Effector memory CD4-positive, alpha-beta T cell (primary cell): ENCODE data around the gene CREB5.

Experiments
- DNase-seq, 3 donors: peaks; one replicate each; pipeline ENCODE4 v3.0.0-alpha.2; 2020
- H3K27ac ChIP-seq: 2 replicates; pipeline ENCODE4 v1.7.0; 2013; ENCODE audit warnings: mild to moderate bottlenecking, low read length, moderate library complexity; ENCODE audit not compliant: insufficient read depth, poor library complexity, severe bottlenecking
- H3K27me3 ChIP-seq: replicated peaks from 2 replicates; pipeline ENCODE4 v1.7.0; 2013; ENCODE audit warnings: mild to moderate bottlenecking, low read length; ENCODE audit not compliant: insufficient read depth, control insufficient read depth, poor library complexity, severe bottlenecking
- H3K36me3 ChIP-seq: 2 replicates; pipeline ENCODE4 v1.7.0; 2013; ENCODE audit warnings: mild to moderate bottlenecking, low read length, moderate library complexity; ENCODE audit not compliant: control insufficient read depth, insufficient read depth
- H3K4me1 ChIP-seq: 2 replicates; pipeline ENCODE4 v1.7.0; 2013; ENCODE audit warnings: low read length, mild to moderate bottlenecking; ENCODE audit not compliant: control insufficient read depth, insufficient read depth, poor library complexity, severe bottlenecking
- H3K4me3 ChIP-seq: 2 replicates; pipeline ENCODE4 v1.7.0; 2013; ENCODE audit warnings: low read length, low read depth, mild to moderate bottlenecking; ENCODE audit not compliant: insufficient read depth, poor library complexity, severe bottlenecking
- H3K9me3 ChIP-seq: 2 replicates; pipeline ENCODE4 v1.7.0; 2013; ENCODE audit warnings: mild to moderate bottlenecking, low read length, moderate library complexity; ENCODE audit not compliant: control insufficient read depth

CREB5 gene

GRCh38 chr7:28433039-28433438 is 20.7 kb downstream of the CREB5 start:
- Histone ChIP-seq H3K27me3 (no peaks in the 10 kb centered on the region), H3K4me3 (no peak overlapping the region), H3K9me3 (no peaks in the 10 kb centered on the region), H3K36me3 (no peaks in the 10 kb centered on the region), H3K4me1 (no peaks in the 10 kb centered on the region), H3K27ac (no peak overlapping the region)
- DNase-seq: no peak

GRCh38 chr7:28433699-28434219 is 21.4 kb downstream of the CREB5 start:
- no peaks in the 10 kb centered on the region for H3K27me3 ChIP-seq
- no peak overlapping the region for H3K27ac ChIP-seq
- H3K9me3 ChIP-seq: no peaks in the 10 kb centered on the region
- H3K36me3 ChIP-seq: no peaks in the 10 kb centered on the region
- no peak for DNase-seq
- H3K4me3 ChIP-seq: no peak overlapping the region
- H3K4me1 ChIP-seq: no peaks in the 10 kb centered on the region

GRCh38 chr7:28434510-28434909 is 22.2 kb downstream of the CREB5 start:
- Histone ChIP-seq H3K4me3 (no peak overlapping the region), H3K27ac (no peak overlapping the region), H3K36me3 (no peaks in the 10 kb centered on the region), H3K27me3 (no peaks in the 10 kb centered on the region), H3K4me1 (no peaks in the 10 kb centered on the region), H3K9me3 (no peaks in the 10 kb centered on the region)
- DNase-seq: no peak

GRCh38 chr7:28435152-28435551 is 22.8 kb downstream of the CREB5 start:
- no peaks in the 10 kb centered on the region for H3K27me3 ChIP-seq
- no peak for DNase-seq
- H3K36me3 ChIP-seq: no peaks in the 10 kb centered on the region
- H3K4me3 ChIP-seq: no peak overlapping the region
- H3K4me1 ChIP-seq: no peaks in the 10 kb centered on the region
- H3K27ac ChIP-seq: no peak overlapping the region
- H3K9me3 ChIP-seq: no peaks in the 10 kb centered on the region

- Histone ChIP-seq H3K9me3 (no peaks in the 10 kb centered on the region), H3K27me3 (no peaks in the 10 kb centered on the region), H3K36me3 (no peaks in the 10 kb centered on the region), H3K27ac (no peak overlapping the region), H3K4me1 (no peaks in the 10 kb centered on the region), H3K4me3 (no peak overlapping the region)
- no peak for DNase-seq
Measured at GRCh38 chr7:28435732-28436378, 23.5 kb downstream of the CREB5 start.

- no peaks in the 10 kb centered on the region for H3K4me1 ChIP-seq
- no peaks in the 10 kb centered on the region for H3K27me3 ChIP-seq
- no peak overlapping the region for H3K4me3 ChIP-seq
- no peaks in the 10 kb centered on the region for H3K9me3 ChIP-seq
- no peak overlapping the region for H3K27ac ChIP-seq
- no peak for DNase-seq
- H3K36me3 ChIP-seq: no peaks in the 10 kb centered on the region
Measured at GRCh38 chr7:28440055-28440601, 27.8 kb downstream of the CREB5 start.

- H3K4me3 ChIP-seq: no peak overlapping the region
- H3K27me3 ChIP-seq: no peaks in the 10 kb centered on the region
- no peak overlapping the region for H3K27ac ChIP-seq
- DNase-seq: no peak
- no peaks in the 10 kb centered on the region for H3K4me1 ChIP-seq
- H3K9me3 ChIP-seq: no peaks in the 10 kb centered on the region
- H3K36me3 ChIP-seq: no peaks in the 10 kb centered on the region
Measured at GRCh38 chr7:28442540-28443420, 30.5 kb downstream of the CREB5 start.

GRCh38 chr7:28446131-28446530 is 33.8 kb downstream of the CREB5 start:
- no peaks in the 10 kb centered on the region for H3K36me3 ChIP-seq
- H3K4me3 ChIP-seq: no peak overlapping the region
- no peak overlapping the region for H3K27ac ChIP-seq
- DNase-seq: no peak
- H3K9me3 ChIP-seq: no peaks in the 10 kb centered on the region
- H3K4me1 ChIP-seq: no peaks in the 10 kb centered on the region
- no peaks in the 10 kb centered on the region for H3K27me3 ChIP-seq

- no peaks in the 10 kb centered on the region for H3K9me3 ChIP-seq
- H3K36me3 ChIP-seq: no peaks in the 10 kb centered on the region
- no peak overlapping the region for H3K27ac ChIP-seq
- no peaks in the 10 kb centered on the region for H3K27me3 ChIP-seq
- no peaks in the 10 kb centered on the region for H3K4me1 ChIP-seq
- no peak overlapping the region for H3K4me3 ChIP-seq
- DNase-seq: no peak
Measured at GRCh38 chr7:28447071-28447470, 34.8 kb downstream of the CREB5 start.

GRCh38 chr7:28448708-28449107 is 36.4 kb downstream of the CREB5 start:
- no peaks in the 10 kb centered on the region for H3K36me3 ChIP-seq
- no peak overlapping the region for H3K4me3 ChIP-seq
- no peaks in the 10 kb centered on the region for H3K27me3 ChIP-seq
- H3K27ac ChIP-seq: no peak overlapping the region
- H3K4me1 ChIP-seq: no peaks in the 10 kb centered on the region
- H3K9me3 ChIP-seq: no peaks in the 10 kb centered on the region
- no peak for DNase-seq
